Immature natural killer cell (primary cell): Measurements from ENCODE around the gene FUT3. TPM values are rescaled to one million over a fixed set of nuclear protein-coding genes. Genes with fewer than 3 reads are reported as not detected.
"Not testable (repeated sequence)": the region's sequence is repeated elsewhere in the genome, so short reads cannot be mapped to it uniquely, and the experiment has no call there.

ENCODE experiments used
- DNase-seq, 3 donors: peaks; one replicate each; pipeline ENCODE4 v3.0.0; 2022; ENCODE audit warnings: mixed read lengths in 1 of 3
- H3K27ac Mint-ChIP-seq, 6 donors: one replicate each; pipeline ENCODE4 v1.8.0; 2020; ENCODE audit warnings: mixed read lengths in 6 of 6, mild to moderate bottlenecking in 5 of 6, inconsistent platforms in 4 of 6, moderate library complexity in 3 of 6
- H3K27me3 Mint-ChIP-seq, 3 donors: one replicate each; pipeline ENCODE4 v1.8.0; 2020 to 2021; ENCODE audit warnings: low read depth in 3 of 3, mild to moderate bottlenecking in 3 of 3, mixed read lengths in 3 of 3, moderate library complexity in 3 of 3, inconsistent platforms in 1 of 3
- H3K36me3 Mint-ChIP-seq, 3 donors: one replicate each; pipeline ENCODE4 v1.8.0; 2020; ENCODE audit warnings: mixed read lengths in 3 of 3, inconsistent platforms in 2 of 3, mild to moderate bottlenecking in 2 of 3
- H3K4me1 Mint-ChIP-seq, 2 donors: one replicate each; pipeline ENCODE4 v1.8.0; 2020; ENCODE audit warnings: inconsistent platforms in 2 of 2, mild to moderate bottlenecking in 2 of 2, mixed read lengths in 2 of 2, moderate library complexity in 1 of 2
- H3K4me3 Mint-ChIP-seq, 5 donors: one replicate each; pipeline ENCODE4 v1.8.0; 2020; ENCODE audit warnings: mild to moderate bottlenecking in 5 of 5, mixed read lengths in 5 of 5, inconsistent platforms in 3 of 5, moderate library complexity in 3 of 5
- H3K9me3 Mint-ChIP-seq, 6 donors: one replicate each; pipeline ENCODE4 v1.8.0; 2020; ENCODE audit warnings: mild to moderate bottlenecking in 6 of 6, mixed read lengths in 6 of 6, inconsistent platforms in 4 of 6, moderate library complexity in 3 of 6
- polyA plus RNA-seq, 3 donors: library from polyadenylated mRNA; unstranded; fragments of 300-500 nt; fragmentation: Illumina TruSeq; gene quantifications; one replicate each; pipeline ENCODE4 v1.2.3, GENCODE V29; 2021

The FUT3 gene
- polyA plus RNA-seq, 3 donors from 2014 or later, result not detected

GRCh38 chr19:5848621-5849020, 2.6 kb downstream of the FUT3 start:
- H3K36me3 Mint-ChIP-seq, H3K27me3 Mint-ChIP-seq: not testable (repeated sequence)

GRCh38 chr19:5847846-5848245, 3.4 kb downstream of the FUT3 start:
- H3K4me3 Mint-ChIP-seq, H3K4me1 Mint-ChIP-seq, DNase-seq, H3K9me3 Mint-ChIP-seq, H3K27ac Mint-ChIP-seq, H3K36me3 Mint-ChIP-seq, H3K27me3 Mint-ChIP-seq: not testable (repeated sequence)

More at GRCh38 chr19:5848621-5849020, 2.6 kb downstream of the FUT3 start:
- H3K4me3 Mint-ChIP-seq, DNase-seq, H3K4me1 Mint-ChIP-seq, H3K9me3 Mint-ChIP-seq, H3K27ac Mint-ChIP-seq: not testable (repeated sequence)

- peaks cover 0 to 2% (median 0%) of the 10 kb centered on the region in 3 donors for H3K27me3 Mint-ChIP-seq
- H3K4me3 Mint-ChIP-seq, result no peak overlapping the region
- H3K9me3 Mint-ChIP-seq, result no peaks in the 10 kb centered on the region
- no peaks in the 10 kb centered on the region for H3K4me1 Mint-ChIP-seq
- no peak overlapping the region for H3K27ac Mint-ChIP-seq
- no peaks in the 10 kb centered on the region for H3K36me3 Mint-ChIP-seq
- no peak for DNase-seq
These were observed 6.5 kb downstream of the FUT3 start for GRCh38 chr19:5844456-5845433.

- H3K4me3 Mint-ChIP-seq, result no peak overlapping the region
- H3K36me3 Mint-ChIP-seq, result no peaks in the 10 kb centered on the region
- DNase-seq, result no peak
- H3K9me3 Mint-ChIP-seq, result no peaks in the 10 kb centered on the region
- H3K27me3 Mint-ChIP-seq, result peaks cover 0 to 2% (median 0%) of the 10 kb centered on the region in 3 donors
- H3K27ac Mint-ChIP-seq, result no peak overlapping the region
- peaks cover 0 to 1% of the 10 kb centered on the region in 2 donors for H3K4me1 Mint-ChIP-seq
These were observed 7.8 kb downstream of the FUT3 start for GRCh38 chr19:5843295-5843927.

GRCh38 chr19:5841735-5842111, 9.5 kb downstream of the FUT3 start:
- not testable (repeated sequence) for DNase-seq, H3K27ac Mint-ChIP-seq, H3K36me3 Mint-ChIP-seq, H3K4me3 Mint-ChIP-seq, H3K27me3 Mint-ChIP-seq, H3K4me1 Mint-ChIP-seq, H3K9me3 Mint-ChIP-seq

GRCh38 chr19:5839065-5840017, 11.9 kb downstream of the FUT3 start, which contains the start of gene FUT6:
TSS of gene FUT6 (minus strand) at chr19:5839702. CDS start at chr19:5832567, 7,135 bp downstream.
- Mint-ChIP-seq H3K4me1 (peaks cover 0 to 1% of the 10 kb centered on the region in 2 donors), H3K9me3 (no peaks in the 10 kb centered on the region), H3K4me3 (no peak within 1 kb of the TSS), H3K27me3 (peaks cover 0 to 3% (median 0%) of the 10 kb centered on the region in 3 donors), H3K36me3 (no peaks in the 10 kb centered on the region), H3K27ac (no peak within 1 kb of the TSS)
- DNase-seq, result no peak

- Mint-ChIP-seq H3K27ac (no peak overlapping the region), H3K36me3 (no peaks in the 10 kb centered on the region), H3K4me3 (no peak overlapping the region), H3K9me3 (no peaks in the 10 kb centered on the region), H3K4me1 (peaks cover 0 to 1% of the 10 kb centered on the region in 2 donors), H3K27me3 (peaks cover 0 to 3% (median 3%) of the 10 kb centered on the region in 3 donors)
- DNase-seq, result no peak
These were observed 12.7 kb downstream of the FUT3 start for GRCh38 chr19:5838353-5839064.

- Mint-ChIP-seq H3K9me3 (no peaks in the 10 kb centered on the region), H3K27me3 (peaks cover 0 to 5% (median 3%) of the 10 kb centered on the region in 3 donors), H3K27ac (no peak overlapping the region), H3K36me3 (no peaks in the 10 kb centered on the region), H3K4me3 (no peak overlapping the region), H3K4me1 (peaks cover 0 to 1% of the 10 kb centered on the region in 2 donors)
- no peak for DNase-seq
These were observed 13.4 kb downstream of the FUT3 start for GRCh38 chr19:5837761-5838352.

- Mint-ChIP-seq H3K36me3 (no peaks in the 10 kb centered on the region), H3K9me3 (no peaks in the 10 kb centered on the region), H3K4me3 (no peak overlapping the region), H3K27me3 (peaks cover 5 to 11% (median 11%) of the 10 kb centered on the region in 3 donors), H3K4me1 (peaks cover 0 to 11% of the 10 kb centered on the region in 2 donors), H3K27ac (no peak overlapping the region)
- DNase-seq, result no peak
These were observed 18.6 kb downstream of the FUT3 start for GRCh38 chr19:5832527-5833216.

GRCh38 chr19:5832061-5832460, 19.2 kb downstream of the FUT3 start:
- H3K4me1 Mint-ChIP-seq, result peaks cover 3 to 14% of the 10 kb centered on the region in 2 donors
- no peak for DNase-seq
- peaks cover 5 to 14% (median 14%) of the 10 kb centered on the region in 3 donors for H3K27me3 Mint-ChIP-seq
- no peak overlapping the region for H3K4me3 Mint-ChIP-seq
- H3K36me3 Mint-ChIP-seq, result no peaks in the 10 kb centered on the region
- H3K27ac Mint-ChIP-seq, result no peak overlapping the region
- no peaks in the 10 kb centered on the region for H3K9me3 Mint-ChIP-seq

GRCh38 chr19:5831159-5831558, 20.1 kb downstream of the FUT3 start:
- DNase-seq, result no peak
- no peaks in the 10 kb centered on the region for H3K9me3 Mint-ChIP-seq
- peaks cover 5 to 19% of the 10 kb centered on the region in 2 donors for H3K4me1 Mint-ChIP-seq
- no peak overlapping the region for H3K27ac Mint-ChIP-seq
- no peak overlapping the region for H3K4me3 Mint-ChIP-seq
- no peaks in the 10 kb centered on the region for H3K36me3 Mint-ChIP-seq
- peaks cover 5 to 16% (median 16%) of the 10 kb centered on the region in 3 donors for H3K27me3 Mint-ChIP-seq
